Measurements from ENCODE around the gene TAB2. TPM values are rescaled to one million over a fixed set of nuclear protein-coding genes. Genes with fewer than 3 reads are reported as not detected.

Gene TAB2
- total and polyA plus RNA-seq, 2 of the 8 experiments (the other 6 are each of a cell fraction or from before 2014, with no cell fraction given) = 40.4 to 63.0 TPM

- Histone ChIP-seq H3K4ac (replicated peaks; ENCODE audit: insufficient read length, low read depth, low read length) (no peak overlapping the region), H3K23me2 (ENCODE audit: low read depth, low read length) (no peaks in the 10 kb centered on the region), H3K4me1 (replicated peaks in 1 of 4; ENCODE audit: control insufficient read depth in 3 of 4, insufficient read depth in 4 of 4, low read length in 3 of 4) (no peaks in the 10 kb centered on the region), H3K18ac (ENCODE audit: extremely low read depth, low read length) (no peak overlapping the region), H4K8ac (ENCODE audit: extremely low read depth, insufficient read depth, low read length) (no peak overlapping the region), H2AK5ac (ENCODE audit: low read depth, low read length) (no peak overlapping the region), H3K27me3 (replicated peaks in 1 of 4; ENCODE audit: control insufficient read depth in 3 of 4, extremely low read depth in 1 of 4, insufficient read depth in 3 of 4, low read length in 3 of 4) (no peaks in the 10 kb centered on the region; a peak in 1 of 7 replicates), H2BK20ac (ENCODE audit: low read length) (no peak overlapping the region), H3K4me3 (ENCODE audit: extremely low read depth in 1 of 4, insufficient read depth in 2 of 4, low read depth in 3 of 4, low read length in 4 of 4) (no peak overlapping the region), H3K79me2 (ENCODE audit: control insufficient read depth in 1 of 2, insufficient read depth in 2 of 2, low read length in 2 of 2) (no peaks in the 10 kb centered on the region), H3K36me3 (ENCODE audit: control insufficient read depth in 2 of 4, insufficient read depth in 4 of 4, low read length in 3 of 4) (no peaks in the 10 kb centered on the region), H3K23ac (ENCODE audit: insufficient read length) (no peak overlapping the region), H3K4me2 (ENCODE audit: insufficient read depth in 1 of 2, low read depth in 2 of 2, low read length in 2 of 2) (no peak overlapping the region), H2AFZ (ENCODE audit: low read length) (no peak overlapping the region), H3K27ac (ENCODE audit: low read depth, low read length) (no peak overlapping the region), H4K91ac (replicated peaks; ENCODE audit: insufficient read length, low read length) (no peak overlapping the region), H3K79me1 (ENCODE audit: low read depth, low read length) (no peaks in the 10 kb centered on the region), H2BK5ac (ENCODE audit: low read depth, low read length) (no peak overlapping the region), H2BK15ac (ENCODE audit: low read length) (no peak overlapping the region), H3K9me3 (ENCODE audit: insufficient read depth in 2 of 2, low read depth in 1 of 2, low read length in 1 of 2) (no peaks in the 10 kb centered on the region), H4K20me1 (replicated peaks in 1 of 2; ENCODE audit: control insufficient read depth in 1 of 2, insufficient read depth in 2 of 2, low read length in 2 of 2) (no peaks in the 10 kb centered on the region), H3K14ac (ENCODE audit: insufficient read length) (no peak overlapping the region), H3K56ac (replicated peaks; ENCODE audit: insufficient read length, low read depth, low read length) (no peak overlapping the region), H2BK12ac (ENCODE audit: low read depth, low read length) (no peak overlapping the region), H2BK120ac (replicated peaks; ENCODE audit: low read depth, low read length) (no peak overlapping the region), H3K9ac (replicated peaks in 1 of 4; ENCODE audit: extremely low read depth in 1 of 4, low read depth in 3 of 4, low read length in 3 of 4) (no peak overlapping the region), H4K5ac (ENCODE audit: insufficient read length, low read depth, low read length) (no peak overlapping the region)
- CTCF ChIA-PET (ENCODE audit: partially characterized antibody) = interaction anchor here (0.7 kb wide), 1 partner anchor 153 kb away, joined by 4 read pairs; no protein-coding TSS in a partner anchor
- WGBS, 2 experiments (ENCODE audit: extremely low coverage in 1 of 2, insufficient coverage in 1 of 2, insufficient read length in 1 of 2, insufficient replicate concordance in 2 of 2, low coverage in 1 of 2, low lambda C conversion rate in 2 of 2, missing lambda C conversion rate in 1 of 2) = 82% methylated on average over 1 of the region's 1 CpG; no CpG with 5 or more reads in 1 of the 2 experiments
- POLR2A ChIA-PET (ENCODE audit: partially characterized antibody) = no interaction called here
- no peak for DNase-seq (ENCODE audit: low read depth in 1 of 2, low spot score in 2 of 2)
- FAIRE-seq = no peak
- no peak for TF ChIP-seq TAF7 (optimal IDR thresholded peaks at IDR 0.05; ENCODE audit: borderline replicate concordance, low read depth, low read length)
- no peak for TF ChIP-seq SIRT6 (IDR thresholded peaks at IDR 0.05; ENCODE audit: low read length)
- no peak for TF ChIP-seq SAP30 (IDR thresholded peaks at IDR 0.05; ENCODE audit: insufficient read depth, insufficient replicate concordance, low read length)
- no peak for TF ChIP-seq CREB1 (IDR thresholded peaks at IDR 0.05)
- no peak for TF ChIP-seq RNF2 (IDR thresholded peaks at IDR 0.05; ENCODE audit: borderline replicate concordance, low read depth, low read length, missing control alignments, poor library complexity, severe bottlenecking)
- no peak for TF ChIP-seq CTBP2 (IDR thresholded peaks at IDR 0.05; ENCODE audit: borderline replicate concordance, insufficient read depth, insufficient read length, low read length)
- no peak for TF ChIP-seq NRF1 (IDR thresholded peaks at IDR 0.05; ENCODE audit: low read depth, low read length)
- TF ChIP-seq CEBPB (IDR thresholded peaks at IDR 0.05; ENCODE audit: low read depth, low read length) = no peak
- no peak for TF ChIP-seq BRCA1 (IDR thresholded peaks at IDR 0.05; ENCODE audit: low read depth, low read length)
- TF ChIP-seq BCL11A (IDR thresholded peaks at IDR 0.05; ENCODE audit: low read depth in 2 of 2, low read length in 2 of 2) = no peak
- TF ChIP-seq SIN3A (conservative IDR thresholded peaks at IDR 0.05 in 1 of 2, IDR thresholded peaks at IDR 0.05 in 1 of 2; ENCODE audit: low read depth in 1 of 2, low read length in 2 of 2) = no peak
- TF ChIP-seq HDAC6 (IDR thresholded peaks at IDR 0.05; ENCODE audit: low read depth, low read length) = no peak
- no peak for TF ChIP-seq RXRA (IDR thresholded peaks at IDR 0.05; ENCODE audit: insufficient read depth, low read depth, low read length)
- TF ChIP-seq CBX5 (IDR thresholded peaks at IDR 0.05; ENCODE audit: low read depth, low read length) = no peak
Measured at GRCh38 chr6:149278997-149279396, 38.5 kb upstream of the TAB2 start.
